Stomach smooth muscle (tissue), 2 donors: Measurements from ENCODE around the gene RASIP1.
"Not testable (repeated sequence)": the region's sequence is repeated elsewhere in the genome, so short reads cannot be mapped to it uniquely, and the experiment has no call there.

Experiments
- H3K27ac ChIP-seq: one replicate; pipeline ENCODE4 v1.7.0; 2013; ENCODE audit warnings: mild to moderate bottlenecking, low read length, inconsistent platforms
- H3K27me3 ChIP-seq, 2 donors: one replicate each; pipeline ENCODE4 v1.7.0; 2013; ENCODE audit warnings: low read length in 2 of 2; ENCODE audit not compliant: insufficient read depth in 2 of 2, control insufficient read depth in 1 of 2
- H3K36me3 ChIP-seq, 2 donors: one replicate each; pipeline ENCODE4 v1.7.0; 2013; ENCODE audit warnings: low read length in 2 of 2; ENCODE audit not compliant: control insufficient read depth in 2 of 2, insufficient read depth in 2 of 2
- H3K4me1 ChIP-seq: one replicate; pipeline ENCODE4 v1.7.0; 2013; ENCODE audit warnings: low read length; ENCODE audit not compliant: control insufficient read depth, insufficient read depth
- H3K4me3 ChIP-seq, 2 donors: one replicate each; pipeline ENCODE4 v1.7.0; 2013; ENCODE audit warnings: low read length in 2 of 2
- H3K9ac ChIP-seq, 2 donors: one replicate each; pipeline ENCODE4 v1.7.0; 2013; ENCODE audit warnings: low read length in 2 of 2, mild to moderate bottlenecking in 1 of 2
- H3K9me3 ChIP-seq, 2 donors: one replicate each; pipeline ENCODE4 v1.7.0; 2013; ENCODE audit warnings: low read length in 2 of 2; ENCODE audit not compliant: control insufficient read depth in 2 of 2
- donor health status: healthy.
- donor health status: Pancreatic carcinoma.

The RASIP1 gene

GRCh38 chr19:48681127-48681470 lies 59.3 kb downstream of the RASIP1 start:
- Histone ChIP-seq H3K4me1 (no peaks in the 10 kb centered on the region), H3K36me3 (no peaks in the 10 kb centered on the region), H3K27me3 (no peaks in the 10 kb centered on the region), H3K9me3 (no peaks in the 10 kb centered on the region), H3K4me3 (no peak overlapping the region), H3K27ac (no peak overlapping the region), H3K9ac (no peak overlapping the region)

- Histone ChIP-seq H3K27me3 (no peaks in the 10 kb centered on the region), H3K4me3 (no peak overlapping the region), H3K27ac (no peak overlapping the region), H3K9me3 (no peaks in the 10 kb centered on the region), H3K9ac (no peak overlapping the region), H3K36me3 (no peaks in the 10 kb centered on the region), H3K4me1 (peaks cover 3% of the 10 kb centered on the region)
These were observed 59.8 kb downstream of the RASIP1 start for GRCh38 chr19:48680436-48681126.

- not testable (repeated sequence) for H3K4me1 ChIP-seq, H3K27ac ChIP-seq, H3K4me3 ChIP-seq, H3K27me3 ChIP-seq, H3K9me3 ChIP-seq, H3K36me3 ChIP-seq, H3K9ac ChIP-seq
These were observed 60.4 kb downstream of the RASIP1 start for GRCh38 chr19:48680006-48680405.

- peaks cover 12% of the 10 kb centered on the region for H3K4me1 ChIP-seq
- H3K27ac ChIP-seq, result no peak overlapping the region
- H3K4me3 ChIP-seq, result no peak overlapping the region
- H3K27me3 ChIP-seq, result no peaks in the 10 kb centered on the region
- H3K9ac ChIP-seq, result no peak overlapping the region
- no peaks in the 10 kb centered on the region for H3K9me3 ChIP-seq
- no peaks in the 10 kb centered on the region for H3K36me3 ChIP-seq
These were observed 62.2 kb downstream of the RASIP1 start for GRCh38 chr19:48678201-48678600.

- H3K4me3 ChIP-seq, result no peak overlapping the region
- no peak overlapping the region for H3K27ac ChIP-seq
- no peaks in the 10 kb centered on the region for H3K9me3 ChIP-seq
- peaks cover 12% of the 10 kb centered on the region for H3K4me1 ChIP-seq
- no peaks in the 10 kb centered on the region for H3K27me3 ChIP-seq
- H3K9ac ChIP-seq, result no peak overlapping the region
- H3K36me3 ChIP-seq, result no peaks in the 10 kb centered on the region
These were observed 63.5 kb downstream of the RASIP1 start for GRCh38 chr19:48676887-48677286.

- peaks cover 12% of the 10 kb centered on the region for H3K4me1 ChIP-seq
These were observed 63.9 kb downstream of the RASIP1 start for GRCh38 chr19:48676487-48676886.

GRCh38 chr19:48674921-48675824 lies 65.2 kb downstream of the RASIP1 start:
- H3K4me3 ChIP-seq, result peak overlapping the region in 1 of 2 donors; percentile 47
- H3K36me3 ChIP-seq, result no peaks in the 10 kb centered on the region
- no peaks in the 10 kb centered on the region for H3K9me3 ChIP-seq
- peaks cover 12% of the 10 kb centered on the region for H3K4me1 ChIP-seq
- peak overlapping the region in 1 of 2 donors; percentile 69 for H3K9ac ChIP-seq
- no peak overlapping the region for H3K27ac ChIP-seq
- no peaks in the 10 kb centered on the region for H3K27me3 ChIP-seq

More at GRCh38 chr19:48676487-48676886, 63.9 kb downstream of the RASIP1 start:
- H3K27ac ChIP-seq, result no peak overlapping the region
- H3K9me3 ChIP-seq, result no peaks in the 10 kb centered on the region
- no peak overlapping the region for H3K4me3 ChIP-seq
- H3K9ac ChIP-seq, result no peak overlapping the region
- no peaks in the 10 kb centered on the region for H3K27me3 ChIP-seq
- no peaks in the 10 kb centered on the region for H3K36me3 ChIP-seq

GRCh38 chr19:48674216-48674809 lies 66.1 kb downstream of the RASIP1 start:
- H3K4me3 ChIP-seq, result no peak overlapping the region
- no peaks in the 10 kb centered on the region for H3K9me3 ChIP-seq
- no peaks in the 10 kb centered on the region for H3K27me3 ChIP-seq
- H3K9ac ChIP-seq, result no peak overlapping the region
- no peaks in the 10 kb centered on the region for H3K36me3 ChIP-seq
- H3K27ac ChIP-seq, result no peak overlapping the region
- H3K4me1 ChIP-seq, result peaks cover 12% of the 10 kb centered on the region

- Histone ChIP-seq H3K27ac (no peak overlapping the region), H3K9ac (no peak overlapping the region), H3K36me3 (no peaks in the 10 kb centered on the region), H3K9me3 (no peaks in the 10 kb centered on the region), H3K27me3 (no peaks in the 10 kb centered on the region), H3K4me1 (peaks cover 12% of the 10 kb centered on the region), H3K4me3 (no peak overlapping the region)
These were observed 66.8 kb downstream of the RASIP1 start for GRCh38 chr19:48673436-48674100.

GRCh38 chr19:48672994-48673393 lies 67.4 kb downstream of the RASIP1 start, which contains the start of gene NTN5:
NTN5 (minus strand) TSS chr19:48673017; CDS start chr19:48670986, 2,031 bp downstream.
- no peak within 1 kb of the TSS for H3K27ac ChIP-seq
- H3K4me1 ChIP-seq, result peaks cover 12% of the 10 kb centered on the region
- H3K9ac ChIP-seq, result no peak within 1 kb of the TSS
- H3K27me3 ChIP-seq, result no peaks in the 10 kb centered on the region
- no peaks in the 10 kb centered on the region for H3K36me3 ChIP-seq
- no peak within 1 kb of the TSS for H3K4me3 ChIP-seq
- H3K9me3 ChIP-seq, result no peaks in the 10 kb centered on the region
